HepG2 (cell line): ENCODE data around the gene SERTAD2. TPM values are rescaled to one million over a fixed set of nuclear protein-coding genes. Genes with fewer than 3 reads are reported as not detected.

Experiments used
- ARID5B ChIP-seq: IDR thresholded peaks from 2 replicates; pipeline ENCODE4 v1.4.0; 2020; ENCODE audit warnings: mild to moderate bottlenecking, missing genetic modification reagents
- ETV5 ChIP-seq: IDR thresholded peaks from 2 replicates; pipeline ENCODE4 v1.6.1; 2018; ENCODE audit warnings: missing biosample characterization, missing genetic modification reagents, inconsistent platforms, borderline replicate concordance
- HMG20B ChIP-seq: conservative IDR thresholded peaks from 2 replicates; pipeline ENCODE4 v1.6.1; 2016; ENCODE audit warnings: missing genetic modification reagents, missing compliant biosample characterization
- MYC ChIP-seq: sonication (generic); formaldehyde crosslinking; IDR thresholded peaks from 2 replicates; pipeline ENCODE4 v1.9.0; 2021; ENCODE audit warnings: missing genetic modification reagents, borderline replicate concordance
- PATZ1 ChIP-seq: sonication (generic); formaldehyde crosslinking; IDR thresholded peaks from 2 replicates; pipeline ENCODE4 v1.4.0; 2020; ENCODE audit warnings: missing genetic modification reagents
- PRDM15 ChIP-seq: sonication (generic); formaldehyde crosslinking; IDR thresholded peaks from 2 replicates; pipeline ENCODE4 v1.4.0; 2020; ENCODE audit warnings: missing genetic modification reagents
- RORA ChIP-seq: sonication (generic); formaldehyde crosslinking; IDR thresholded peaks from 2 replicates; pipeline ENCODE4 v1.5.0; 2020; ENCODE audit warnings: mild to moderate bottlenecking, missing genetic modification reagents, moderate library complexity
- UBTF ChIP-seq: sonication (generic); formaldehyde crosslinking; IDR thresholded peaks from 2 replicates; pipeline ENCODE4 v1.4.0; 2020; ENCODE audit warnings: mild to moderate bottlenecking, missing genetic modification reagents
- XRCC5 ChIP-seq: fragments of 200-400 bp; formaldehyde crosslinking; optimal IDR thresholded peaks from 2 replicates; pipeline ENCODE3; 2017; ENCODE audit warnings: mild to moderate bottlenecking, low read length
- ZNF333 ChIP-seq: sonication (generic); formaldehyde crosslinking; IDR thresholded peaks from 2 replicates; pipeline ENCODE4 v1.4.0; 2020; ENCODE audit warnings: mild to moderate bottlenecking, missing genetic modification reagents, borderline replicate concordance
- ZNF644 ChIP-seq: IDR thresholded peaks from 2 replicates; pipeline ENCODE4 v1.6.1; 2016; ENCODE audit warnings: low read depth
- polyA plus RNA-seq, 8 experiments: library from polyadenylated mRNA; depleted of rRNA in 3 of 8; stranded (reverse) in 7 of 8; unstranded in 1 of 8; fragments of >200 nt; fragmentation: Illumina TruSeq in 4 of 8; extraction: Trizol in 4 of 8; gene quantifications; 2 replicates each; pipeline versions ENCODE4 v1.2.1 to v1.2.3, GENCODE V29; 2011 to 2016; ENCODE audit warnings: low read depth in 4 of 8, missing spikeins in 1 of 8, mixed read lengths in 1 of 8; ENCODE audit not compliant: insufficient read depth in 1 of 8
- total RNA-seq, 5 experiments: library from RNA; depleted of rRNA; stranded (reverse); fragments of >200 nt; fragmentation: Illumina TruSeq; extraction: Trizol; gene quantifications; 2 replicates each; pipeline ENCODE4 v1.2.3, GENCODE V29; 2016; ENCODE audit warnings: low read depth in 1 of 5

SERTAD2 gene
- total and polyA plus RNA-seq, 2 of the 13 experiments (the other 11 are each of a cell fraction or from before 2014, with no cell fraction given): 6.7 to 22.6 TPM

GRCh38 chr2:64646007-64646880, 7.5 kb downstream of the SERTAD2 start (continued):
- TF ChIP-seq PRDM15 (CRISPR knock-in tag) (peak; percentile 27; the same call in 1 of the 2 replicates), UBTF (CRISPR knock-in tag) (no peak), HMG20B (CRISPR knock-in tag) (0 out of 2 replicates have a peak, but pooled peaks have one; percentile 20), PATZ1 (CRISPR knock-in tag) (0 out of 2 replicates have a peak, but pooled peaks have one; percentile 35), ZNF644 (CRISPR knock-in tag) (0 out of 2 replicates have a peak, but pooled peaks have one; percentile 31), XRCC5 (peak; percentile 81), ARID5B (peak; percentile 80), MYC (CRISPR knock-in tag) (no peak), ETV5 (CRISPR knock-in tag) (no peak), ZNF333 (CRISPR knock-in tag) (no peak), RORA (CRISPR knock-in tag) (no peak; the same call in 1 of the 2 replicates)
